ENCODE results near the gene ATP11A.

DNA sequence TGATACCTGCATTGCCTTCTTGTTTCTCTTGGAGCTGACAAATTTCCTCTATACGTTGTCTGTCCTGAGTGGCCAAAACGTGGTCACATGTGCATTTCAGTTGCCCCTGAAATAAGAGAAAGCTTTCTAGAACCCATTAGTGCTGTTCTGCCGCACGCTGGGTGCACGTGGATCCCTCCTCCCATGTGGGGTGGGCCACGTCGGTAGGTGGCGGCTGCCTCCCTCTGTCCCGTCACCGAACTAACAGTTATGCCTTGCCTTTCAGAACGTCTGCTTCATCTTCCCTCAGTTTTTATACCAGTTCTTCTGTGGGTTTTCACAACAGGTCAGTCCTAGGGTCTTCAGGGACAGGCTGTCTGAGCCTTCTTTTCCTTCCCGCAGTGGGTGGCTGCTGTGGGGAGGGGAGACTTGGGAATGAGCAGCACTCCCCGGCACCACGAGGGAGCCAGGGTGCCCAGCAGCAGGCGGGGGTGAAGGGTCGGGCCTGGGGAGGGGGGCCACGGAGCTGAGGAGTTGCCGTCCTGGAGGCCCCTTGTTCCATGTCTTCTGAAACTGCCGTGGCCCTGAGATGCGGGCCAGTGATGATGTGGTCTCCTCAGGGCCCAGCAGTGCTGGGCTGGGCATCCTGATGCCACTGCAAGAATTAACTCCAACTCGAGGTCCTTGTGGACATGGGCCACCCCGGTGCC, 169.4 kb downstream of the ATP11A start:
- TF ChIP-seq, protein P1, sequence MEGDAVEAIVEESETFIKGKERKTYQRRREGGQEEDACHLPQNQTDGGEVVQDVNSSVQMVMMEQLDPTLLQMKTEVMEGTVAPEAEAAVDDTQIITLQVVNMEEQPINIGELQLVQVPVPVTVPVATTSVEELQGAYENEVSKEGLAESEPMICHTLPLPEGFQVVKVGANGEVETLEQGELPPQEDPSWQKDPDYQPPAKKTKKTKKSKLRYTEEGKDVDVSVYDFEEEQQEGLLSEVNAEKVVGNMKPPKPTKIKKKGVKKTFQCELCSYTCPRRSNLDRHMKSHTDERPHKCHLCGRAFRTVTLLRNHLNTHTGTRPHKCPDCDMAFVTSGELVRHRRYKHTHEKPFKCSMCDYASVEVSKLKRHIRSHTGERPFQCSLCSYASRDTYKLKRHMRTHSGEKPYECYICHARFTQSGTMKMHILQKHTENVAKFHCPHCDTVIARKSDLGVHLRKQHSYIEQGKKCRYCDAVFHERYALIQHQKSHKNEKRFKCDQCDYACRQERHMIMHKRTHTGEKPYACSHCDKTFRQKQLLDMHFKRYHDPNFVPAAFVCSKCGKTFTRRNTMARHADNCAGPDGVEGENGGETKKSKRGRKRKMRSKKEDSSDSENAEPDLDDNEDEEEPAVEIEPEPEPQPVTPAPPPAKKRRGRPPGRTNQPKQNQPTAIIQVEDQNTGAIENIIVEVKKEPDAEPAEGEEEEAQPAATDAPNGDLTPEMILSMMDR (IDR thresholded peaks at IDR 0.05): no peak
- no peak for TF ChIP-seq POLR2A (IDR thresholded peaks at IDR 0.05)
